ENCODE results near the gene EPAS1. TPM values are rescaled to one million over a fixed set of nuclear protein-coding genes. Genes with fewer than 3 reads are reported as not detected.

EPAS1 gene
- total RNA-seq, 1 experiment from 2014 or later = 55.9 TPM

DNA sequence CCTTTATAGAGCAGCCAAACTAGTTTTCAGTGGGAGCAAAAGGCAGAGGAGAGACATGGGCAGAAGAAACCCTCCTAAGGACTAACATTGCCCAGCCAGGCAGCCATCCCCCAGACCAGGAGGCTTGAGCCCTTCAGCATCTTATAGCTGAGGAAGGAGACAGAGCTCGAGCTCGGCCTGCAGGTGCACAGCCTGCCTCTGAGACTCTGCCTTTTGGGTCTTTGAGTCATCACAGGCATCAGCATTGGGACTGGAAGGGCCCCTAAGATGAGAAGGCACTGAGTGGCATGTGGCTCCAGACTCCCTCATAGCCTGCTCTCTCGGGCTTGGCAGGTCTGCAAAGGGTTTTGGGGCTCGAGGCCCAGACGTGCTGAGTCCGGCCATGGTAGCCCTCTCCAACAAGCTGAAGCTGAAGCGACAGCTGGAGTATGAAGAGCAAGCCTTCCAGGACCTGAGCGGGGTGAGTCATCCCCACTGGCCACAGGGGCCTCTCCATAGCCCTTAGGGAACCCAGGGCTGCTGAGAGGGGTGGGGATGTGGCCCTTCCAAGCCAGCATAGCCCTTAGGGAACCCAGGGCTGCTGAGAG is 84.1 kb downstream of the EPAS1 start:
- Histone ChIP-seq H3K36me3 (ENCODE audit: control insufficient read depth in 1 of 2, insufficient read depth in 2 of 2, low read length in 2 of 2) (peaks cover 0 to 4% of the 10 kb centered on the region in 2 experiments; a peak in 2 of 4 replicates), H3K27me3 (ENCODE audit: insufficient read depth, low read length) (no peaks in the 10 kb centered on the region), H3K9ac (ENCODE audit: low read length) (no peak overlapping the region), H3K79me2 (ENCODE audit: insufficient read depth, low read length) (no peaks in the 10 kb centered on the region), H2AFZ (ENCODE audit: low read depth, low read length, poor library complexity, severe bottlenecking) (no peak overlapping the region), H3K27ac (ENCODE audit: low read depth, low read length) (no peak overlapping the region), H3K9me3 (ENCODE audit: control insufficient read depth in 1 of 2, insufficient read depth in 1 of 2, low read depth in 1 of 2, low read length in 2 of 2) (no peaks in the 10 kb centered on the region), H3K4me3 (replicated peaks in 1 of 2; ENCODE audit: low read depth in 1 of 2, low read length in 2 of 2) (no peak overlapping the region), H3K9me2 (ENCODE audit: insufficient read depth) (no peaks in the 10 kb centered on the region), H4K20me1 (ENCODE audit: insufficient read depth) (no peaks in the 10 kb centered on the region), H3K4me1 (ENCODE audit: control insufficient read depth in 1 of 2, insufficient read depth in 2 of 2, low read length in 2 of 2) (no peaks in the 10 kb centered on the region), H3K4me2 (ENCODE audit: low read length) (no peak overlapping the region)
- ChIA-PET CTCF (no interaction called here), RAD21 (ENCODE audit: low non-redundant PET in 1 of 2, low total read pairs in 2 of 2, uncharacterized antibody in 2 of 2, unreplicated experiment in 2 of 2) (no interaction called here), POLR2A (no interaction called here)
- no peak for DNase-seq (ENCODE audit: low read depth, low spot score)
- no TSS peak for BruUV-seq (replicated peaks)
- no peak for ATAC-seq
- intact Hi-C loops (cut with micrococcal nuclease) = no loop called here
- TF ChIP-seq, protein P1, sequence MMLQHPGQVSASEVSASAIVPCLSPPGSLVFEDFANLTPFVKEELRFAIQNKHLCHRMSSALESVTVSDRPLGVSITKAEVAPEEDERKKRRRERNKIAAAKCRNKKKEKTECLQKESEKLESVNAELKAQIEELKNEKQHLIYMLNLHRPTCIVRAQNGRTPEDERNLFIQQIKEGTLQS (IDR thresholded peaks at IDR 0.05) = no peak
- TF ChIP-seq POLR2A (IDR thresholded peaks at IDR 0.05; ENCODE audit: borderline replicate concordance, extremely low read depth, insufficient read depth, insufficient read length) (no peak), ELF1 (IDR thresholded peaks at IDR 0.05; ENCODE audit: borderline replicate concordance, low read depth) (no peak), CBX3 (IDR thresholded peaks at IDR 0.05; ENCODE audit: low read depth) (no peak), ZFX (IDR thresholded peaks at IDR 0.05) (no peak), EZH2phosphoT487 (IDR thresholded peaks at IDR 0.05; ENCODE audit: borderline replicate concordance) (no peak), CEBPB (IDR thresholded peaks at IDR 0.05; ENCODE audit: low read depth) (no peak), JUND (IDR thresholded peaks at IDR 0.05) (no peak), POLR2AphosphoS5 (IDR thresholded peaks at IDR 0.05; ENCODE audit: low read depth, low read length) (no peak), RAD21 (IDR thresholded peaks at IDR 0.05; ENCODE audit: low read depth) (no peak), EZH2 (IDR thresholded peaks at IDR 0.05) (no peak), SRF (IDR thresholded peaks at IDR 0.05; ENCODE audit: low read depth) (no peak)
- TF ChIP-seq, protein P2, sequence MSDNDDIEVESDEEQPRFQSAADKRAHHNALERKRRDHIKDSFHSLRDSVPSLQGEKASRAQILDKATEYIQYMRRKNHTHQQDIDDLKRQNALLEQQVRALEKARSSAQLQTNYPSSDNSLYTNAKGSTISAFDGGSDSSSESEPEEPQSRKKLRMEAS (IDR thresholded peaks at IDR 0.05) = no peak
- TF ChIP-seq, protein P3, sequence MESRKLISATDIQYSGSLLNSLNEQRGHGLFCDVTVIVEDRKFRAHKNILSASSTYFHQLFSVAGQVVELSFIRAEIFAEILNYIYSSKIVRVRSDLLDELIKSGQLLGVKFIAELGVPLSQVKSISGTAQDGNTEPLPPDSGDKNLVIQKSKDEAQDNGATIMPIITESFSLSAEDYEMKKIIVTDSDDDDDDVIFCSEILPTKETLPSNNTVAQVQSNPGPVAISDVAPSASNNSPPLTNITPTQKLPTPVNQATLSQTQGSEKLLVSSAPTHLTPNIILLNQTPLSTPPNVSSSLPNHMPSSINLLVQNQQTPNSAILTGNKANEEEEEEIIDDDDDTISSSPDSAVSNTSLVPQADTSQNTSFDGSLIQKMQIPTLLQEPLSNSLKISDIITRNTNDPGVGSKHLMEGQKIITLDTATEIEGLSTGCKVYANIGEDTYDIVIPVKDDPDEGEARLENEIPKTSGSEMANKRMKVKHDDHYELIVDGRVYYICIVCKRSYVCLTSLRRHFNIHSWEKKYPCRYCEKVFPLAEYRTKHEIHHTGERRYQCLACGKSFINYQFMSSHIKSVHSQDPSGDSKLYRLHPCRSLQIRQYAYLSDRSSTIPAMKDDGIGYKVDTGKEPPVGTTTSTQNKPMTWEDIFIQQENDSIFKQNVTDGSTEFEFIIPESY (IDR thresholded peaks at IDR 0.05; ENCODE audit: extremely low read depth, insufficient replicate concordance, low read length) = no peak
- TF ChIP-seq, protein P4, sequence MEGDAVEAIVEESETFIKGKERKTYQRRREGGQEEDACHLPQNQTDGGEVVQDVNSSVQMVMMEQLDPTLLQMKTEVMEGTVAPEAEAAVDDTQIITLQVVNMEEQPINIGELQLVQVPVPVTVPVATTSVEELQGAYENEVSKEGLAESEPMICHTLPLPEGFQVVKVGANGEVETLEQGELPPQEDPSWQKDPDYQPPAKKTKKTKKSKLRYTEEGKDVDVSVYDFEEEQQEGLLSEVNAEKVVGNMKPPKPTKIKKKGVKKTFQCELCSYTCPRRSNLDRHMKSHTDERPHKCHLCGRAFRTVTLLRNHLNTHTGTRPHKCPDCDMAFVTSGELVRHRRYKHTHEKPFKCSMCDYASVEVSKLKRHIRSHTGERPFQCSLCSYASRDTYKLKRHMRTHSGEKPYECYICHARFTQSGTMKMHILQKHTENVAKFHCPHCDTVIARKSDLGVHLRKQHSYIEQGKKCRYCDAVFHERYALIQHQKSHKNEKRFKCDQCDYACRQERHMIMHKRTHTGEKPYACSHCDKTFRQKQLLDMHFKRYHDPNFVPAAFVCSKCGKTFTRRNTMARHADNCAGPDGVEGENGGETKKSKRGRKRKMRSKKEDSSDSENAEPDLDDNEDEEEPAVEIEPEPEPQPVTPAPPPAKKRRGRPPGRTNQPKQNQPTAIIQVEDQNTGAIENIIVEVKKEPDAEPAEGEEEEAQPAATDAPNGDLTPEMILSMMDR (IDR thresholded peaks at IDR 0.05 in 2 of 3, conservative IDR thresholded peaks at IDR 0.05 in 1 of 3; ENCODE audit: borderline replicate concordance in 1 of 3, insufficient read depth in 1 of 3, low read depth in 2 of 3, low read length in 2 of 3) = no peak

Measured in HCT116 (cell line).